GM19023 (cell line): ENCODE results near the gene ACER1.
"Not testable (repeated sequence)": the region's sequence is repeated elsewhere in the genome, so short reads cannot be mapped to it uniquely, and the experiment has no call there.

Source experiments
- ATAC-seq: cut with Tn5 transposase; IDR thresholded peaks from one replicate; pipeline ENCODE4 v1.9.1; 2021; ENCODE audit warnings: mild to moderate bottlenecking, moderate library complexity; ENCODE audit not compliant: unreplicated experiment

The ACER1 gene

GRCh38 chr19:6288737-6289136 is 44.7 kb downstream of the ACER1 start:
- ATAC-seq: no peak

DNA sequence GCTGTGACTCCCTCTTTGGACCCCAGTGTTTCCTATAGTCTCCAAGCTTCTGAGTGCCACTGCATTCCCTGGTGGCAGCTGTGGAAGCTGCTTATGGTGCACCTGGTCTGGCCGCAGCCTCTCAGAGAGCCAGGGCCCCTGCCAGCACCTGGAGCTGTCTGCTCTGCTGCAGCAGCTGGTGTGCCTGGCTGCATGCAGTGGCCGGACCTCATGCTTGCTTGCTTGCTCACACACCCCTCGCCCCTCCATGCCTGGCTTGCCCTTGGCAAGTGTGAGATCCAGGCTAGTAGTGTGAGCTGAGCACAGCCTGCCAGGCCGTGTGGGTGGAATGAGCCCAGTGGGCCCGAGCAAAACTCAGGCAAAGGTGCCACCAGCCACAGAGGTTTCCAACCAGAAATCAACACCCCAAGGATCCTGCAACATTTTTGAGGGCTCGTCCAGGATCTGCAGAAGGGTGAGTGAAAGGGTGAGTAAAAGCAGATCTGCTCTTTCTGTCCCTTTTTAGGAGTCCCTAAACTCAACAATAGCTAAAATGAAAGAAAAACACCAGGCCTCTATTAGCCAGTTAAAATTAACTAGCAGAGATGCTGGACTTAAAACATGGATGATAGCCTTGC is 46.0 kb downstream of the ACER1 start:
- ATAC-seq: no peak

DNA sequence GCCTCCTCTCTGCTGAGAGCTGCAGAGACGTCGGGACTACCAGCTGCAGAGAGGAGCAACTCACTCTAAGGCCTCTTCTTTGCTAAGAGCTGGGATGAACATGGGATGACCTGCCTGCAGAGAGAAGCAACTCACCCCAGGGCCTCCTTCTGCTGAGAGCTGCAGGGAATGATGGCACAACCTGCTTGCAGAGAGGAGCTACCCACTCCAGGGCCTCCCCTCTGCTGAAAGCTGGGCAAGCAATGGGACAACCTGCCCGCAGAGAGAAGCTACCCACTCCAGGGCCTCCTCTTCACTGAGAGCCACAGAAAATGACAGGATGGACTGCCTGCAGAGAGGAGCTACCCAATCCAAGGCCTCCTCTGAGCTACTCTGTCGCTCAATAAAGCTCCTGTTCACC is 46.7 kb downstream of the ACER1 start:
- ATAC-seq: no peak

- not testable (repeated sequence) for ATAC-seq
Measured at GRCh38 chr19:6282393-6282792, 51.0 kb downstream of the ACER1 start.

DNA sequence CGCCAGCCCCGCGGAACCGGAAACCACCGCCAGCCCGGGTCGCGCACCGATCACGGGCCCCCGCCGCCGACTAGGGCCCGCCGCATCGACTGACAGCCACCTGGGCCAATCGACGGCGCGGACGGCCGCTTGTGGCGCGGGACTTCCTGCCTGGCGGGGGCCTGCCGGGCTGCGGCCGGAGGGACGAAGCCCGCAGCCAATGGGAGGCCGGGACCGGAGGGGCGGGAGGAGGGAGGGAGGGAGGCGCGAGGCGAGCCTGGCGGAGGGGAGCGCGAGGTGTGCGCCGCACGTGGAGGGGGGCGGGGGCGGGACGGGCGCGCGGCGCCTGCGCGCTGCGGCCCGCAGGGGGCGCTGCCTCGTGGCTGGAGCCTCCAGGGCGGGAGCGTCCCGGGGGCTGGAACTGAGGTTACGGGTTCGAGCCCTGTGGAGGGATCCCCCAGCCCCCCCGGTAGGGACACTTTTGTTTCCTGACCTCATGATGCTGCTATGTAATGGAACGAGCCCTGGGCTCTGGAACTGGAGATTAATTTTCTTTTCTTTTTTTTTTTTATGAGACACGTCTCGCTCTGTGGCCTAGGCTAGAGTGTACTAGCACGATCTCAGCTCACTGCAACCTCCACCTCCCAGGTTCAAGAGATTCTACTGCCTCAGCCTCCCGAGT is 53.4 kb downstream of the ACER1 start, which contains the start of gene MLLT1:
MLLT1 (minus strand) TSS at position 45 of the 661 bp plus-strand sequence. CDS start 191 bp downstream, outside the sequence.
- ATAC-seq: peak; percentile 91

DNA sequence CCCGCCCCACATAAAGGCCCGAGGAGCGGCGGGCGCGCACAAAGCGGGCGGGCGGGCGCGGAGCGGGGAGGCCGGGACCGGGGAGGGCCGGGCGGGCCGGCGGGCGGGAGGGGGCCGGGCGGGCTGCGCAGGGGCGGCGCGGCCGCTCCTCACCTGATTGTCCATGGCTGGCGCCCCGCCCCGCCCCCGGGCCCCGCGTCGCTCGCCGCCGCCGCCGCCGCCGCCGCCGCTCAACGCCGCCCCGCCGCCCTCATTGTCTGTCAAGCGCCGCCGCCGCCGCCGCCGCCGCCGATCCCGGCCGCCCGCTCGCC is 53.8 kb downstream of the ACER1 start:
- ATAC-seq: no peak

GRCh38 chr19:6278740-6279619 is 54.4 kb downstream of the ACER1 start:
- ATAC-seq: no peak

GRCh38 chr19:6278051-6278450 is 55.4 kb downstream of the ACER1 start:
- ATAC-seq: no peak

DNA sequence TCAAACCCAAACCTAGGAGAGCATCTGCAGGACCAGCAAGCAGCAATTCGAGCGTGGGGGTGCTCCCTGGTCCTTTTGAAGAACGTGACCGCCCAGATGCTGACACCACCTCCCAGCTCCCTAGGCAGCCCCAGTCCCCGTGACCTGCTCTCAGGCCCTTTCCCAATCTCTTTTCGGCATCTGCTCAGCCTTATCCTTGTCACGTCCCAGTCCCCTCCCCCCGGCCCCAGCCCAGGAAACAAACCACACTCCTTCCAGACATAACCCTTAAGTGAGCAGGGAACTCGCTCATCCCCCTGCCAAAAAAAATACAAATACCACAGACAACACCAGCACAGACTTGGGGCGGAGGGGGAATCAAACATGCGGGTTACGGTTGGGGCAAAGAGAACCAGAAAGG is 57.0 kb downstream of the ACER1 start:
- no peak for ATAC-seq

DNA sequence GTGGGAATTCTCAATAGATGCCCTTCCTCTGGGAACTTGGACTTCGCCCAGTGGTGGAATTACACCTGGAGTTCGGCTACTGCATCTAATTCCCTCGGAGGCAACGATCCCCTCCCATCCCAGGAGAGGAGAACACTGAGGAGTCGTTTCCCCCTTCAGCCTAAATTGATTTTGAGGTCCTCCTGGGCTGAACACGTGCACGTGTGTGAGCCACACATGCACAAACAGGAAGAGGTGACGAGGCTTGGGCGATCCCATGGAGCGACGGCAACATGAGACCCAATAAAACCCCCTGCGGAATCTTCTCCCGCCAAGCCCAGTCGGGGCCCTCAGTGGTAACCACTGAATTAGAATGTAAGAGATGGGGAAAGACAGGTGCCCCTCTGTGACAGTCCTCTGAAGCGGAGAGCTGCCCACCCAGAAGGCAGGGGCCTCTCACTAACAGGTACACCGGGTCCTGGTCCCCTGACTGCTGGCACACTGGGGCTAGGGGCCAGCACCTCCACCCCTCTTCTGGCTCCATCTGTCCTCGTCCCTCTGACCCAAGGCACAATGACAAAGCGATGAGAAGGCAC is 58.2 kb downstream of the ACER1 start:
- ATAC-seq: no peak

DNA sequence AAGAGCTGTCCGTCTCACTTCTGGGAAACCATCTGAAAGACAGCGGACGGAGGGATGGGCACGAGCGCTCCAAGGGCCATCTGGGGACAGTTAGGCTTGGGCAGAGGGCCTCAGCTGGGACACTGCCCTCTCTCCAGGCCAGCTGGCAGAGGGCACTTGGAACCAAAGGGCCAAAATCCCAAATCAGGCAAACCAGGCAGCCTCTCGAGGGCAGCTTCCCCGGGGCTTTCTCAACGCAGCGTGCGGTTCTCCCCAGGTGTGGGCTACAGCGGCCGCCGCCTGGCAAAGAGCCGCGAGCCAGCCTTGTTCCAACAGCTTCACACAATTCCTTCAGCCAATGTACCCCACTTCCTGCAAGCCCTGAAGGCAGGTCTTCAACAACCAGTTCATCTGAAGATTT is 58.7 kb downstream of the ACER1 start:
- ATAC-seq: no peak

DNA sequence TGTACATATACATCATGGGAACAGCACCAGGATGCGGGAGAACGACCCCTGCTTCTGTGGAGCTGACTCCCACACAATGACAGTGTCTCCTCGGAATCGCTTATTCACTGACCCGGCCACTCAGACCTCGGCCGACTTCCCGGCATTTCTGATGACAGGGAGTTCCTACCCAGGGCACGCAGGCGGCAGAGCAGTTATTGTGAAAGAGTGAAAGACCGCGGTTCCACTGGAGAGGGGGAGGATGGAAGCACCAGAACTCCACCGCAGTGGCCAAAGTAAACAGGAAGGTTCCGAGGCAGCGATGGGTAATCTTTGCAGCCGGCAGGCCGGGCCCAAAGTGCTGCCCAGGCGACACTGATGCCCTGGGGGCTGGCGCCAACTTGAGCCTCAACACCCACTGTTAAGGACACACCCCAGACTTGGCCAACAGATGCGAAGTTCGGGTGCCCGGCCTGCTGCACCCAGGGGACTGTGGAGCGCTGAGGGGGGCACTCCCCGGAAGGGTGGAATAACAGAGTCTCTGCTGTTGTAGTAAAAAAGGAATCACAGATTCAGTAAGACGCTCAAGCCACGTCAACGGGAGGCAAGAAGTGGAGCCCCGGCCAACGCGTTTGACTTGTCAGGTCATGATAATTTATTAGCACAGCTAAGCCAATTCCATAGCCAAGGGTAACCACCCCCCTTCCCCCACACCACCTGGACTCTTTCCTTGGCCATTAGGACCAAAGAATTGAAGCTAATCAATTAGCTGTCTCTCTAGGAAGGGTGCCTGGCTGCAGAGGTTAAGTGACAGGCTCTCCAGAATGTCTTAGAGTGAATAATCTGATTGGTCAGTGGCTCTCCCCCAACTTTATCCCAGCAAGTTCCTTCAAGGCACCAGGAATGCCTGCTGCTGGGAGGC is 59.5 kb downstream of the ACER1 start:
- ATAC-seq: no peak

- no peak for ATAC-seq
Measured at GRCh38 chr19:6272913-6273600, 60.4 kb downstream of the ACER1 start.

GRCh38 chr19:6272411-6272791 is 61.0 kb downstream of the ACER1 start:
- no peak for ATAC-seq

GRCh38 chr19:6271721-6272410 is 61.5 kb downstream of the ACER1 start:
- no peak for ATAC-seq

GRCh38 chr19:6271251-6271650 is 62.2 kb downstream of the ACER1 start:
- ATAC-seq: no peak

- no peak for ATAC-seq
Measured at GRCh38 chr19:6270822-6271221, 62.6 kb downstream of the ACER1 start.

GRCh38 chr19:6270076-6270745 is 63.2 kb downstream of the ACER1 start:
- no peak for ATAC-seq
